CD4-positive, alpha-beta T cell treated with Interleukin-6 for 4 hours (primary cell): ENCODE data around the gene ATP12A.
"Not testable (repeated sequence)": the region's sequence is repeated elsewhere in the genome, so short reads cannot be mapped to it uniquely, and the experiment has no call there.

Source experiments
- DNase-seq: peaks from one replicate; pipeline ENCODE4 v3.0.0-alpha.2; 2020; ENCODE audit warnings: mixed read lengths

Gene ATP12A

DNA sequence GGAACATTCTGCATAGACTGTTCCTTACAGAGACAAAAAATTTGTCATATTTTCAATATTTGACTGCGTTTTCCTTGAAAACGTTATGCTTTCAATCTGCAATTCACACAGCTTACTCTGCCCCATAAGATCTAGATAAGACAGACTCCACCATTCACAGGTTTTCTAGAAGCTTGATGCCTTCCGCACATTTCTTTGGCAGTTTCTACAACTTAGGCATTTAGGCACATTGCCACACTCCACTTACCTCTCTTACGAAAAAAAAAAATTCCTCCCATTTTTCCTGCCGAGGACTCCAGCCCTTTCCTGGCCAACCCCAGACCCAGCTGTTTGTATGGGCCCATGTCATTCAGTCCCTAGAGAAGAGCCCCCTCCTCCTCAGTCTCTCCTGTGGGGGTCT is 11.2 kb downstream of the ATP12A start:
- no peak for DNase-seq

DNA sequence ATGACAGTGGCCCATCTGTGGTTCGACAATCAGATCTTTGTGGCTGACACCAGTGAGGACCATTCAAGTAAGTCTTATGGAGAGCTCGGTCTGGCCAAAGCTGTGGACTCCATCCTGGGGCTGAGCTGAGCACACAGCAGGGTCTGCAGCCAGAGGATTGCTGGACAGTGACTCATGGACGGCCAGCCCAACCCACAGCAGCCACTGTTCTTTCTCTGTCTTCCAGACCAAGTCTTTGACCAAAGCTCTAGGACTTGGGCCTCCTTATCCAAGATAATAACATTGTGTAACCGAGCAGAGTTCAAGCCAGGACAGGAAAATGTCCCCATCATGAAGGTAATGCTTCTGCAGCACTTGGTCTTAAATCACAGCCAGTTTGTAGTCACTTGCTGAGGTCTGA is 12.4 kb downstream of the ATP12A start:
- DNase-seq, result no peak

GRCh38 chr13:24693862-24694471 is 13.8 kb downstream of the ATP12A start:
- peak; percentile 51 for DNase-seq

- no peak for DNase-seq
These were observed 14.7 kb downstream of the ATP12A start for GRCh38 chr13:24694907-24695306.

DNA sequence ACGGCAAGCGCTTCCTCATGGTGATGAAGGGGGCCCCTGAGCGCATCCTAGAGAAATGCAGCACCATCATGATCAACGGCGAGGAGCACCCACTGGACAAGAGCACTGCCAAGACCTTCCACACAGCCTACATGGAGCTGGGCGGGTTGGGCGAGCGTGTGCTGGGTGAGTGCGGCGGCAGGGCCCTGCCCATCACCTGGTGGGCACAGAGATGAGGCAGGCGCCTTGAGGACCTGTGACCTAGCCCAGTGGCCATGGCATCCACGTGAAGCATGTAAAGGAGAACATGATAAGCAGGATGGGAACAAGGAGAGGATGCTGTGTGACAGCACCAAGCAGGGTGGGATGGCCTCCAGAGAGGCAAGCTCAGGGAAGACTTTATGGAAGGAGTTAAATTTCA is 18.5 kb downstream of the ATP12A start:
- DNase-seq, result no peak

DNA sequence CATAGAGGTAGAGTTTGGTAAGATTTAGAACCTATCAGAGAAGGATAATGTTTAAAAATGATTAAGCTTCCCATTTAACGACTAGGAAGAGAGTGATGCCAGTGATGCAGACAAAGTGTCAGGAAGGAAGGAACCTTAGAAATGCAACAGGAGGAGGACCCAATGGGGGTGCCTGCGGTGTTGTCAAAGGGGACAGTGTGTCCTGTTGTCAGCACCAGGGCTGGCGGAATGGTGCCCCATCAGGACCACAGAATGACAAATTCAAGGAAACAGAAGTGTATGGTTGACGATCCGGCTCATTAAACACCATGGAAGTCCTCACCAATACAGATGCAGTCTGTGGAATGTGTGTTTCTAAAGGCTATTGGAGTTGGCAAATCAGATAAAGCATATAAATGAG is 19.3 kb downstream of the ATP12A start:
- DNase-seq, result no peak

DNA sequence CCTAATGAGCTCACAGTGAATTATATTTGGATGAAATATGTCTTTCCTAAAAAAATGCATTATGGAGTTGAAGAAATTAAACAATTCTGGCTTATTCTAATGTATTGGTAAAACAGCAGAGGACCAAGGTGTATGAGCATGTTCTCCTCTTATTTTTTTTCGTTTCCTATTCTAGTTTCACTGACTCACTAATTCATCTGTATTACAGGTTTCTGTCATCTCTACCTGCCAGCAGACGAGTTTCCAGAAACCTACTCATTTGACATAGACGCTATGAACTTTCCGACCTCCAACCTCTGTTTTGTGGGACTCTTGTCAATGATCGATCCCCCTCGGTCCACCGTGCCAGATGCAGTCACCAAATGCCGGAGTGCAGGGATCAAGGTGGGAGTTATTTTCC is 20.3 kb downstream of the ATP12A start:
- DNase-seq, result no peak

DNA sequence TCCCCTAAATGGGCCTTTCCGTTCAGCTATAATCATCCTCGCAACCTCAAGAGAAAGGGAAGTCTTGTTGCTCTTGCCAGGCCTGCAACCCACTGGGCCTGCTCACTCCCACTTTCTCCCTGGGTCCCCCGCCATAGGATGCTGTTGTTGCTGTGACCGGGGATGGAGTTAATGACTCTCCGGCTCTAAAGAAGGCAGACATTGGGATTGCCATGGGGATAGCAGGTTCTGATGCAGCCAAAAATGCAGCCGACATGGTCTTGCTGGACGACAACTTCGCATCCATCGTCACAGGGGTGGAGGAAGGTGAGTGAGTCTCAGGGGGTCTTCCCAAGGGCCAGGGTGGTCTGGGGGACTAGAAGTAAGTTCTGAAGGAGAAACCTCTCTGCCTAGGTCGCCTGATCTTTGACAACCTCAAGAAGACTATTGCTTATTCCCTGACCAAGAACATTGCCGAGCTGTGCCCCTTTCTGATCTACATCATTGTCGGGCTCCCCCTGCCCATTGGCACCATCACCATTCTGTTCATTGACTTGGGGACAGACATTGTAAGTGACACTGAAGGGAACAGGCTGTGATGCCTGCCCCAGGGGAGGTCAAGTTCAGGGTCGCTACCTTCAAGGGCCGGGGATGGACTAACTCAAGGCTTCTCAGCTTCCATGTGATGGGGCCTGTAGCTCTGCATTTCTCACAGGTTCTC is 26.8 kb downstream of the ATP12A start:
- DNase-seq, result no peak

DNA sequence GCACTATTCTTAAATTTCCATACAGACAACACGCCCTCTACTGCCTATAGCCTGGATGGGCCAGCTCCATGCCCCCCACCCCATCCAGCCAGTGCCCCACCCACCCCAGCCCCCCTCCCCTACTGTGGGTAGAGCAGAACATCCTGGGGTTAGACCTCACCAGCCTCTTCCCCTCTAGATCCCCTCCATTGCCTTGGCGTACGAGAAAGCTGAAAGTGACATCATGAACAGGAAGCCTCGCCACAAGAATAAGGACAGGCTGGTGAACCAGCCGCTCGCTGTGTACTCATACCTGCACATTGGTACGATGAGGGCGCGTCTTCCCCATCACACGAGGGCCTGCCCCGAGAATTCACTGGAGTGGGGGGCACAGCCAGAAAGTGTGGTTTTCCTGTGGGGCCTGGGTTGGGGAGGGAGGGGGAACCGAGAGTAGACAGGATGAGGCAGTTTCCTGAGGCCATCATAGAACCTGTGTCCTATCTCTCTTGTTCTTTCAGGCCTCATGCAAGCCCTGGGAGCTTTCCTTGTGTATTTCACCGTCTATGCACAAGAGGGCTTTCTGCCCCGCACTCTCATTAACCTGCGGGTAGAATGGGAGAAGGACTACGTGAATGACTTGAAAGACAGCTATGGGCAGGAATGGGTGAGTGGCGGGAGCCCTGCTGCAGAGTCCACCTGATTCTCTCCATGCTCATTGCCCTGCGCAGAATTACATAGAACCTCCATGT is 29.1 kb downstream of the ATP12A start:
- DNase-seq, result peak; percentile 65

- no peak for DNase-seq
These were observed 32.8 kb downstream of the ATP12A start for GRCh38 chr13:24713022-24713421.

DNA sequence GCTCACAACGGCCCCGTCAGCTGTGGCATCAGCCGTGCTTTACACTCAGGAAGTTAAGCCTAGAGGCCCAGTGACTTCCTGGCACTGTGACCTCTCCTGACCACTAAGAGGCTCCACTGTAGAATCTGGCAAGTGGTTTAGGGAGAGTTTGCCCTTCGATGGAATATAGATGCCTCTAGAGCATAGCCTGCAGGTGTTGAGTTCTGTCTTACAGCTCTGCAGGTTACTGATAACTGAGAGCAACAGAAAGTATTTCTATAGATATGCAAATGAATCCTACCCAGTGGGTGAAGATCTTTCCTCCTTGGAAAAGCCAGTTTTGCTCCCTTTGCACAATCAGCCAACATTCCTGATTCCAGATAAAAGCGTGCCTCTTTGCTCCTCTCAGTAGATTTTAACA is 35.8 kb downstream of the ATP12A start:
- no peak for DNase-seq

GRCh38 chr13:24716446-24716845 is 36.2 kb downstream of the ATP12A start:
- no peak for DNase-seq

DNA sequence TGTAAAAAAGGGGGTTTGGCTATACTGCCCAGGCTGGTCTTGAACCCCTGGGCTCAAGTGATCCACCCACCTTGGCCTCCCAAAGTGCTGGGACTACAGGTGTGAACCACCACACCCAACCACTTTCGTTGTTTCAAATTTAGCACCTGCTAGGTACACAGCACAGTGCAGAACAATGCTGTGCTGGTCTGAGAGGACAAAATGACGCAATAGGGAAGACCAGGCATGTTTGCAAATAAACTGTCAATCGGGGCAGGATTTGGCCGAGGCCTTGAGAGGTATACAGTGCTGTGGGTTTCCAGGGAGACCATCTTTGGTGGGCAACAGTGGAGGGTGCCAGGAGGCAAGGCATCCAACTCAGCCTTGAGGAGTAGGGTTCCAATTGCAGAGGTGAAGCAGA is 37.0 kb downstream of the ATP12A start:
- DNase-seq, result no peak

- no peak for DNase-seq
These were observed 38.2 kb downstream of the ATP12A start for GRCh38 chr13:24718192-24718965.

DNA sequence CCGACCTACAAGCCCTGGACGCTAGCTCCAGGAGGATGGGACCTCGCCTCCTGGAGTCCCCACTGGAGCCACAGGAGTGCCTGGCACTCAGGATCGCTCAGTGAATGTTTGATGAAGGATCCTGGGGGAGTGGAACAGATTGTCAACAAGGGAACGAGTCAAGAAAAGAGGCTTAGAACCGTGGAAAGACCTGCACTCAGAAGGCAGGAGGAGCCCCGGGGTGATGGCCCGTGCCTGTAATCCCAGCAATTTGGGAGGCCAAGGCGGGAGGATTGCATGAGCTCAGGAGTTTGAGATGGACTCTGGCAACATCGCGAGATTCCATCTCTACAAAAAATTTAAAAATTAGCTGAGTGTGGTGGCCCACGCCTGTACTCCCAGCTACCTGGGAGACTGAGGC is 38.9 kb downstream of the ATP12A start:
- DNase-seq, result no peak

DNA sequence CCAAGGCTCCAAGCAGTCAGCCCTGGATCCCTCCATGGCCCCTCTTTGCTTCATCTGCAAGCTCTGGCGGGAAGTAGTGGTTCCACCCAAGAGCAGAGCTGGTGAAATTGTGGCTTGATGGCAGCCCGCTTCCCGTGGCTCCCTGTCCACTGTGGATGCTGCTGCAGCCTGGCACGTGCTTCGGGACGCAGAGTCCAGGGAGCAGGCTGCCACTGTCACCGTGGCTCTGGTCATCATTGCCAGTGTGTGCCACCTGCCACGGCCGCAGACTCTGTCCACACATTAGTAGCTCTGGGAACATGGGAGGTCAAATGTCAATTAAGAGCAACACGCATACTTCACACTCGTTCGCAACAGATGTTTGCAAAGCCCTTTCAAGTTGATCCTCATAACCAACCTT is 43.0 kb downstream of the ATP12A start:
- DNase-seq, result no peak

- DNase-seq, result no peak
These were observed 44.5 kb downstream of the ATP12A start for GRCh38 chr13:24724714-24725113.

DNA sequence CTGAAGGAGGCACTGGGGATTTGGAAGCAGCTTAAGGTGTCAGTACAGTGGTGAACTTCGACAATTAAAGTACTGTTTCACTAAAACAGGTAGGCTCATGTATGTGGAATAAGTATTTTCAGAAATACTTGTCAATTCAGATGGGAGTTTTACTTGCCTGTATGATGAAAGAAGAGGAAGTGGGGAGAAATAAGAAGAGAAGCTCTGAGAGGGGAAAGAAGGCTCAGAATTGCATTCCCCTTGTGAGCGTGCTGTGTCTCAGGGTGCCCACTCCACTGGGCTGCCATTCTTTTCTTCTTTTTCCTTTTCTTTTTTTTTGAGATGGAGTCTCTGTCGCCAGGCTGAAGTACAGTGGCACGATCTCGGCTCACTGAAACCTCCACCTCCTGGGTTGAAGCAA is 45.2 kb downstream of the ATP12A start:
- no peak for DNase-seq

- DNase-seq, result peak; percentile 79
These were observed 47.8 kb downstream of the ATP12A start for GRCh38 chr13:24727731-24728601.

- not testable (repeated sequence) for DNase-seq
These were observed 50.8 kb downstream of the ATP12A start for GRCh38 chr13:24730873-24731567.

GRCh38 chr13:24734950-24735349 is 54.7 kb downstream of the ATP12A start:
- DNase-seq, result no peak

DNA sequence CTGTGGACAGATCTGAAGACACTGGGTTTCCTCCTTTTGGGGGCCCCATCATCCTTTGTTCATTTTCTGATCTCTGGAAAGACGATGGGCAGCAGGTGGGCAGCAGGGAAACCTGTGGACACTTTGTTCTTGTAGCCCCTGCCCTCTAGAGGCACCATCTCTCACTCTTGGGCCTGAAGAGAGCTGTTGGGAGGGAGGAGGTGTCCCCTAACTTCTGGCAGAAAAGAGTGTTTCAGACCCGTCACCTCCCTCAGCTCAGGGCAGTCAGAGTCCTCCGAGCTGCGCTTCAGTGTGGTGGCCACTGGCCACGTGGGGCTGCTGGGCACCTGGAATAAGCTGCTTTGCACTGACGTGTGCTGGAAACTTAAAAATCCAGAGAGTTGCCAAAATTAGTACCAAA is 56.8 kb downstream of the ATP12A start:
- DNase-seq, result no peak
